Thyroid gland (tissue), 4 donors: ENCODE results near the gene ASB15. TPM values are rescaled to one million over a fixed set of nuclear protein-coding genes. Genes with fewer than 3 reads are reported as not detected.

ENCODE experiments used
- DNase-seq, 2 donors: peaks; one replicate each; pipeline ENCODE4 v3.0.0-alpha.2; 2019
- H3K27ac ChIP-seq, 3 donors: fragments of 200-600 bp; sonication (generic); 1 replicate in 2 of 3; 2 replicates in 1 of 3; pipeline ENCODE4 v1.5.1; 2016 to 2019; ENCODE audit warnings: mild to moderate bottlenecking in 1 of 3, moderate library complexity in 1 of 3
- H3K27me3 ChIP-seq: fragments of 200-600 bp; sonication (generic); one replicate; pipeline ENCODE4 v1.5.1; 2019
- H3K36me3 ChIP-seq, 2 donors: fragments of 200-600 bp; sonication (generic); one replicate each; pipeline ENCODE4 v1.5.1; 2016 to 2019
- H3K4me1 ChIP-seq, 2 donors: fragments of 200-600 bp; sonication (generic); one replicate each; pipeline ENCODE4 v1.5.1; 2017 to 2019
- H3K4me3 ChIP-seq, 3 donors: fragments of 200-600 bp; sonication (generic); replicated peaks in 1 of 3; 1 replicate in 2 of 3; 2 replicates in 1 of 3; pipeline ENCODE4 v1.5.1; 2016; ENCODE audit warnings: mild to moderate bottlenecking in 1 of 3
- H3K9me3 ChIP-seq: fragments of 200-600 bp; sonication (generic); one replicate; pipeline ENCODE4 v1.5.1; 2017
- POLR2A ChIP-seq, 2 donors: fragments of 450-650 bp; IDR thresholded peaks; one replicate each; pipeline ENCODE4 v1.6.1; 2017; ENCODE audit warnings: antibody characterized with exemption in 2 of 2, mild to moderate bottlenecking in 2 of 2, moderate library complexity in 1 of 2
- WGBS, 2 donors: methylation state at CpG; one replicate each; pipeline ENCODE4 v1.1.5; 2017; 5-methylcytosine and 5-hydroxymethylcytosine counted together
- intact Hi-C: fragments of 100-400 bp; cut with DNase I; formaldehyde crosslinking; loops from one replicate; pipeline ENCODE4 v1.15.1; 2023
- total RNA-seq, 4 donors: library from RNA; depleted of rRNA; stranded (reverse); fragments of >200 nt; gene quantifications; one replicate each; pipeline ENCODE4 v1.2.3, GENCODE V29; 2016
- TF ChIP-seq, protein P1 (sequence below), 6 experiments: fragments of 200-600 bp in 3 of 6; fragments of 450-650 bp in 3 of 6; sonication (generic) in 3 of 6; IDR thresholded peaks; one replicate each; pipeline ENCODE4 v1.5.1; 2016 to 2019; ENCODE audit warnings: antibody characterized with exemption in 6 of 6, mild to moderate bottlenecking in 2 of 6, inconsistent platforms in 1 of 6, moderate library complexity in 1 of 6

Gene ASB15
- total RNA-seq, 4 donors from 2014 or later: not detected

DNA sequence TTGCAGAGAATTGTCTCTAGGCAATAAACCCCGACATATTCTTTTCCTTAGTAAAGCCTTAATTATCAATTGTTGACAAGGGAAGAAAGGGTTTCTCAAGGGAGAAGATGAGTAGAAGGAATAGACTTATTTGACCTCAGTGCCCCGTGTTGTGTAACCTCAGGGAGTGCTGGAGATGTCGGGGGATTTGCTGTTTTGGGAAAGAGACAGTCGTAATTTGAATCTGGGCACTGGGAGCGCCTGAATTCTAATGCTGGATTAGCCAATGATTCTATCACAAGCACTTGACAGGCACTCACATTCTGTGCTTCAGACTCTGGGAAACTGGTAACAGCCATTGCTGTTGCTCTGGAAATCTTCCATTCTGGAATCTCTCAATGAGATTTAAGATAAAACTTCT, 40.3 kb downstream of the ASB15 start:
- no peak overlapping the region for H3K4me3 ChIP-seq
- H3K36me3 ChIP-seq: no peaks in the 10 kb centered on the region
- no peaks in the 10 kb centered on the region for H3K9me3 ChIP-seq
- TF ChIP-seq POLR2A (IDR thresholded peaks at IDR 0.05): no peak
- TF ChIP-seq, protein P1, sequence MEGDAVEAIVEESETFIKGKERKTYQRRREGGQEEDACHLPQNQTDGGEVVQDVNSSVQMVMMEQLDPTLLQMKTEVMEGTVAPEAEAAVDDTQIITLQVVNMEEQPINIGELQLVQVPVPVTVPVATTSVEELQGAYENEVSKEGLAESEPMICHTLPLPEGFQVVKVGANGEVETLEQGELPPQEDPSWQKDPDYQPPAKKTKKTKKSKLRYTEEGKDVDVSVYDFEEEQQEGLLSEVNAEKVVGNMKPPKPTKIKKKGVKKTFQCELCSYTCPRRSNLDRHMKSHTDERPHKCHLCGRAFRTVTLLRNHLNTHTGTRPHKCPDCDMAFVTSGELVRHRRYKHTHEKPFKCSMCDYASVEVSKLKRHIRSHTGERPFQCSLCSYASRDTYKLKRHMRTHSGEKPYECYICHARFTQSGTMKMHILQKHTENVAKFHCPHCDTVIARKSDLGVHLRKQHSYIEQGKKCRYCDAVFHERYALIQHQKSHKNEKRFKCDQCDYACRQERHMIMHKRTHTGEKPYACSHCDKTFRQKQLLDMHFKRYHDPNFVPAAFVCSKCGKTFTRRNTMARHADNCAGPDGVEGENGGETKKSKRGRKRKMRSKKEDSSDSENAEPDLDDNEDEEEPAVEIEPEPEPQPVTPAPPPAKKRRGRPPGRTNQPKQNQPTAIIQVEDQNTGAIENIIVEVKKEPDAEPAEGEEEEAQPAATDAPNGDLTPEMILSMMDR (IDR thresholded peaks at IDR 0.05): no peak
- no peaks in the 10 kb centered on the region for H3K27me3 ChIP-seq
- intact Hi-C loops: no loop called here
- DNase-seq: no peak
- no peak overlapping the region for H3K27ac ChIP-seq
- 75% methylated on average over 5 of the region's 5 CpGs for WGBS, 2 donors
- H3K4me1 ChIP-seq: peaks cover 3 to 6% of the 10 kb centered on the region in 2 donors

GRCh38 chr7:123643495-123644441, 42.1 kb downstream of the ASB15 start:
- Histone ChIP-seq H3K27ac (peak overlapping the region in 1 of 3 donors; percentile 26), H3K27me3 (no peaks in the 10 kb centered on the region), H3K4me3 (no peak overlapping the region), H3K4me1 (peaks cover 3 to 6% of the 10 kb centered on the region in 2 donors), H3K9me3 (no peaks in the 10 kb centered on the region), H3K36me3 (no peaks in the 10 kb centered on the region)
- DNase-seq: peak; percentile 5 to 17
- no peak for TF ChIP-seq POLR2A (IDR thresholded peaks at IDR 0.05)
- TF ChIP-seq, protein P1 (IDR thresholded peaks at IDR 0.05): no peak
- 30 to 33% methylated on average over 6 of the region's 6 CpGs for WGBS, 2 donors
- intact Hi-C loops: no loop called here

GRCh38 chr7:123645516-123645915, 43.9 kb downstream of the ASB15 start:
- no peak overlapping the region for H3K4me3 ChIP-seq
- no peak for TF ChIP-seq POLR2A (IDR thresholded peaks at IDR 0.05)
- TF ChIP-seq, protein P1 (IDR thresholded peaks at IDR 0.05): no peak
- no peaks in the 10 kb centered on the region for H3K9me3 ChIP-seq
- no peaks in the 10 kb centered on the region for H3K27me3 ChIP-seq
- 66 to 69% methylated on average over 3 of the region's 3 CpGs for WGBS, 2 donors
- H3K27ac ChIP-seq: no peak overlapping the region
- no peaks in the 10 kb centered on the region for H3K36me3 ChIP-seq
- intact Hi-C loops: no loop called here
- peaks cover 3 to 6% of the 10 kb centered on the region in 2 donors for H3K4me1 ChIP-seq
- DNase-seq: no peak

GRCh38 chr7:123647106-123647730, 45.6 kb downstream of the ASB15 start:
- Histone ChIP-seq H3K4me3 (no peak overlapping the region), H3K27ac (no peak overlapping the region), H3K4me1 (peaks cover 3 to 6% of the 10 kb centered on the region in 2 donors), H3K9me3 (no peaks in the 10 kb centered on the region), H3K27me3 (no peaks in the 10 kb centered on the region), H3K36me3 (no peaks in the 10 kb centered on the region)
- WGBS, 2 donors: 80 to 92% methylated on average over 7 of the region's 7 CpGs
- no peak for DNase-seq
- intact Hi-C loops: no loop called here
- TF ChIP-seq POLR2A (IDR thresholded peaks at IDR 0.05): no peak

DNA sequence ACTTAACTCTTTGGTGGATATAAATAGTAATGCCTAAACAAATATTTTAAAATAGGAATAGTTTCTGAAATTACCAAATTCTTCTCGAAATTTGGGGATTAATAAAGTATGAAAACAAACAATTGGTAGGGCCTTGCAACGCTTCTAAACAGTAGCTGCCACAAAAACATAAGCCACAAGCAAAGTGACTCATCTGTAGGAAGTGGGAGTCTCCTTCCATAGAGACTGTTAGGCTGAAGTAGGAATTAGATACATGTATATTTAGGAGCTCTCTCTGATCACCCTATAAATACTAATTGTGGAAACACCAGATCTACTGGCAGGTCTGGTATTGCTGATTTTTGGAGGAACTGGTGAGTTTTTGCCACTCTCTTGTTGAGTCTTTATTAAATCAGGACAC, 48.3 kb downstream of the ASB15 start:
- DNase-seq: no peak
- intact Hi-C loops: no loop called here
- Histone ChIP-seq H3K9me3 (no peaks in the 10 kb centered on the region), H3K4me3 (no peak overlapping the region), H3K27me3 (no peaks in the 10 kb centered on the region), H3K4me1 (no peaks in the 10 kb centered on the region), H3K27ac (no peak overlapping the region), H3K36me3 (no peaks in the 10 kb centered on the region)
- 81 to 90% methylated on average over 2 of the region's 2 CpGs for WGBS, 2 donors
- TF ChIP-seq, protein P1 (IDR thresholded peaks at IDR 0.05): no peak
- no peak for TF ChIP-seq POLR2A (IDR thresholded peaks at IDR 0.05)
